Hematopoietic multipotent progenitor cell treated with erythropoietin and hydrocortisone succinate and interleukin-3 and kit ligand, for 6 days (in vitro differentiated cells): ENCODE results near the gene TRPM3.

Experiments
- DNase-seq: peaks from one replicate; pipeline ENCODE4 v3.0.0-alpha.2; 2015

Gene TRPM3

GRCh38 chr9:70940605-70941004 is 180.8 kb downstream of the TRPM3 start:
- no peak for DNase-seq

- DNase-seq: no peak
Observed at GRCh38 chr9:70936536-70936935, 184.9 kb downstream of the TRPM3 start.

- no peak for DNase-seq
Observed at GRCh38 chr9:70935856-70936255, 185.6 kb downstream of the TRPM3 start.

GRCh38 chr9:70934642-70935041 is 186.8 kb downstream of the TRPM3 start:
- DNase-seq: no peak

GRCh38 chr9:70933321-70933720 is 188.1 kb downstream of the TRPM3 start:
- DNase-seq: no peak

GRCh38 chr9:70932097-70932496 is 189.3 kb downstream of the TRPM3 start:
- DNase-seq: no peak

GRCh38 chr9:70927530-70927929 is 193.9 kb downstream of the TRPM3 start:
- no peak for DNase-seq

GRCh38 chr9:70924895-70925547 is 196.4 kb downstream of the TRPM3 start:
- peak; percentile 83 for DNase-seq

GRCh38 chr9:70924380-70924779 is 197.0 kb downstream of the TRPM3 start:
- DNase-seq: no peak

- no peak for DNase-seq
Observed at GRCh38 chr9:70923961-70924360, 197.5 kb downstream of the TRPM3 start.

GRCh38 chr9:70921136-70921535 is 200.3 kb downstream of the TRPM3 start:
- DNase-seq: no peak

GRCh38 chr9:70917277-70917676 is 204.1 kb downstream of the TRPM3 start:
- no peak for DNase-seq

- no peak for DNase-seq
Observed at GRCh38 chr9:70911791-70912190, 209.6 kb downstream of the TRPM3 start.

GRCh38 chr9:70910598-70910997 is 210.8 kb downstream of the TRPM3 start:
- DNase-seq: no peak

GRCh38 chr9:70902692-70903131 is 218.7 kb downstream of the TRPM3 start:
- DNase-seq: no peak

GRCh38 chr9:70902171-70902570 is 219.2 kb downstream of the TRPM3 start:
- DNase-seq: no peak

- no peak for DNase-seq
Observed at GRCh38 chr9:70901746-70902145, 219.7 kb downstream of the TRPM3 start.

GRCh38 chr9:70901013-70901412 is 220.4 kb downstream of the TRPM3 start:
- DNase-seq: no peak

GRCh38 chr9:70893580-70894122 is 227.8 kb downstream of the TRPM3 start:
- no peak for DNase-seq

GRCh38 chr9:70888471-70888870 is 232.9 kb downstream of the TRPM3 start:
- DNase-seq: no peak

- DNase-seq: no peak
Observed at GRCh38 chr9:70887826-70888225, 233.6 kb downstream of the TRPM3 start.

GRCh38 chr9:70883963-70884793 is 237.2 kb downstream of the TRPM3 start:
- DNase-seq: no peak

GRCh38 chr9:70883056-70883455 is 238.4 kb downstream of the TRPM3 start:
- DNase-seq: no peak

- DNase-seq: no peak
Observed at GRCh38 chr9:70881333-70881732, 240.1 kb downstream of the TRPM3 start.
